HepG2 (cell line): ENCODE results near the gene CERS6.

Experiments used
- HOXD1 ChIP-seq: sonication (generic); formaldehyde crosslinking; IDR thresholded peaks from 2 replicates; pipeline ENCODE4 v1.5.0; 2020; ENCODE audit warnings: missing genetic modification reagents
- TAF1 ChIP-seq: sonication (generic); formaldehyde crosslinking; IDR thresholded peaks from 2 replicates; pipeline ENCODE4 v1.4.0; 2020; ENCODE audit warnings: missing genetic modification reagents

GRCh38 chr2:168727904-168728470 lies 271.9 kb downstream of the CERS6 start:
- TF ChIP-seq TAF1 (CRISPR knock-in tag) (no peak), HOXD1 (CRISPR knock-in tag) (no peak)
